K562 (cell line): ENCODE data around the gene SNCB. TPM values are rescaled to one million over a fixed set of nuclear protein-coding genes. Genes with fewer than 3 reads are reported as not detected.

Source experiments
- ATF1 ChIP-seq, 2 experiments: fragments of 450-650 bp in 1 of 2; IDR thresholded peaks; 2 replicates each; pipeline ENCODE4 v1.6.1; 2016; ENCODE audit warnings: missing compliant biosample characterization in 1 of 2, missing genetic modification characterization in 1 of 2
- ATF4 ChIP-seq: fragments of 450-650 bp; formaldehyde crosslinking; IDR thresholded peaks from 2 replicates; pipeline ENCODE4 v1.4.0; 2022; ENCODE audit warnings: mild to moderate bottlenecking, moderate library complexity
- CBFB ChIP-seq: sonication (generic); formaldehyde crosslinking; IDR thresholded peaks from 2 replicates; pipeline ENCODE4 v1.4.0; 2020; ENCODE audit warnings: mild to moderate bottlenecking, missing genetic modification reagents
- CBX3 ChIP-seq, 2 experiments: IDR thresholded peaks; 1 replicate in 1 of 2; 2 replicates in 1 of 2; pipeline ENCODE4 v1.6.1; 2012; ENCODE audit warnings: inconsistent platforms in 2 of 2, low read length in 2 of 2, borderline replicate concordance in 1 of 2, control low read depth in 1 of 2
- CREB1 ChIP-seq, 2 experiments: sonication (generic) in 1 of 2; formaldehyde crosslinking in 1 of 2; IDR thresholded peaks; 2 replicates each; pipeline versions ENCODE4 v1.6.1 to v1.8.0; 2012 to 2022; ENCODE audit warnings: inconsistent platforms in 1 of 2, mild to moderate bottlenecking in 1 of 2, missing genetic modification reagents in 1 of 2, moderate library complexity in 1 of 2
- E2F6 ChIP-seq, 2 experiments: IDR thresholded peaks; 2 replicates each; pipeline ENCODE4 v1.6.1; 2011; ENCODE audit warnings: borderline replicate concordance in 1 of 2, control low read depth in 1 of 2, low read depth in 1 of 2, low read length in 1 of 2, mild to moderate bottlenecking in 1 of 2, mixed read lengths in 1 of 2, moderate library complexity in 1 of 2; ENCODE audit not compliant: insufficient read depth in 1 of 2, insufficient read length in 1 of 2, poor library complexity in 1 of 2, severe bottlenecking in 1 of 2; ENCODE audit errors: extremely low read depth in 1 of 2
- ESRRB ChIP-seq: fragments of 250-450 bp; sonication (Bioruptor Pico); IDR thresholded peaks from 2 replicates; pipeline ENCODE4 v1.5.0; 2020; ENCODE audit warnings: mild to moderate bottlenecking, moderate library complexity, borderline replicate concordance
- FOXK2 ChIP-seq, 2 experiments: fragments of 450-650 bp; IDR thresholded peaks in 1 of 2; conservative IDR thresholded peaks in 1 of 2; 2 replicates each; pipeline ENCODE4 v1.6.1; 2016; ENCODE audit warnings: low read depth in 2 of 2, mild to moderate bottlenecking in 1 of 2
- HDAC1 ChIP-seq, 2 experiments: fragments of 450-650 bp; IDR thresholded peaks; 2 replicates each; pipeline ENCODE4 v1.6.1; 2016 to 2017; ENCODE audit warnings: inconsistent platforms in 1 of 2, mild to moderate bottlenecking in 1 of 2, moderate library complexity in 1 of 2
- HDAC2 ChIP-seq: fragments of 450-650 bp; IDR thresholded peaks from 2 replicates; pipeline ENCODE4 v1.6.1; 2016; ENCODE audit warnings: mild to moderate bottlenecking
- JUNB ChIP-seq: fragments of 450-650 bp; formaldehyde crosslinking; conservative IDR thresholded peaks from 2 replicates; pipeline ENCODE4 v1.4.0; 2020; ENCODE audit warnings: mild to moderate bottlenecking
- JUND ChIP-seq, 2 experiments: IDR thresholded peaks; 2 replicates in 1 of 2; 3 replicates in 1 of 2; pipeline ENCODE4 v1.6.1; 2011; ENCODE audit warnings: borderline replicate concordance in 2 of 2, low read depth in 2 of 2, low read length in 2 of 2, improper control_type of control experiment in 1 of 2, missing biosample characterization in 1 of 2, missing genetic modification characterization in 1 of 2, missing genetic modification reagents in 1 of 2
- KDM1A ChIP-seq, 2 experiments: fragments of 450-650 bp; IDR thresholded peaks; 2 replicates each; pipeline ENCODE4 v1.6.1; 2016; ENCODE audit warnings: mild to moderate bottlenecking in 2 of 2
- L3MBTL2 ChIP-seq: fragments of 450-650 bp; IDR thresholded peaks from 2 replicates; pipeline ENCODE4 v1.6.1; 2016; ENCODE audit warnings: mild to moderate bottlenecking, moderate library complexity
- MBD2 ChIP-seq: sonication (generic); IDR thresholded peaks from 2 replicates; pipeline ENCODE4 v1.6.1; 2016; ENCODE audit warnings: low read depth, borderline replicate concordance
- MIER1 ChIP-seq: fragments of 450-650 bp; IDR thresholded peaks from 2 replicates; pipeline ENCODE4 v1.6.1; 2016; ENCODE audit warnings: antibody characterized with exemption, mild to moderate bottlenecking, low read depth
- NFE2 ChIP-seq: IDR thresholded peaks from 2 replicates; pipeline ENCODE4 v1.6.1; 2014; ENCODE audit warnings: antibody characterized with exemption, low read depth
- NFXL1 ChIP-seq: fragments of 450-650 bp; formaldehyde crosslinking; IDR thresholded peaks from 2 replicates; pipeline ENCODE4 v1.4.0; 2021; ENCODE audit warnings: mild to moderate bottlenecking
- SMC3 ChIP-seq: conservative IDR thresholded peaks from 2 replicates; pipeline ENCODE4 v1.6.1; 2011; ENCODE audit warnings: low read depth, low read length, improper control_type of control experiment; ENCODE audit not compliant: insufficient read depth
- TCF7 ChIP-seq: sonication (generic); IDR thresholded peaks from 2 replicates; pipeline ENCODE4 v1.6.1; 2016; ENCODE audit warnings: antibody characterized with exemption, borderline replicate concordance
- TEAD2 ChIP-seq: fragments of 450-650 bp; IDR thresholded peaks from 2 replicates; pipeline ENCODE4 v1.6.1; 2016; ENCODE audit warnings: missing genetic modification characterization, control low read depth, missing compliant biosample characterization
- TGIF2 ChIP-seq: sonication (generic); formaldehyde crosslinking; IDR thresholded peaks from 2 replicates; pipeline ENCODE4 v1.8.1; 2022; ENCODE audit warnings: mild to moderate bottlenecking, missing genetic modification reagents, moderate library complexity
- polyA plus RNA-seq, 8 experiments: library from polyadenylated mRNA; depleted of rRNA in 4 of 8; stranded (reverse) in 5 of 8; unstranded in 3 of 8; fragments of >200 nt; fragmentation: Nextera tagmentation in 2 of 8; fragmentation: Illumina TruSeq in 1 of 8; extraction: Ambion mirVana in 2 of 8; extraction: Trizol in 1 of 8; gene quantifications; 2 replicates each; pipeline versions ENCODE4 v1.2.1 to v1.2.3, GENCODE V29; 2011 to 2014; ENCODE audit warnings: inconsistent platforms in 1 of 8, missing spikeins in 1 of 8
- total RNA-seq, 7 experiments: library from RNA; depleted of rRNA in 6 of 7; stranded (reverse); fragments of >200 nt in 6 of 7; fragmentation: Illumina TruSeq in 2 of 7; extraction: Trizol in 2 of 7; gene quantifications; 2 replicates each; pipeline versions ENCODE4 v1.2.1 to v1.2.3, GENCODE V29; 2011 to 2021; ENCODE audit warnings: low replicate concordance in 1 of 7
- TF ChIP-seq, protein P1 (sequence below), 2 experiments: fragments of 450-650 bp; conservative IDR thresholded peaks; 2 replicates each; pipeline ENCODE4 v1.6.1; 2017; ENCODE audit warnings: mild to moderate bottlenecking in 2 of 2, moderate library complexity in 2 of 2

The SNCB gene
- total and polyA plus RNA-seq, 9 of the 15 experiments (the other 6 are each of a cell fraction or from before 2014, with no cell fraction given), result not detected

- TF ChIP-seq TCF7 (peak; percentile 73; the same call in 1 of the 2 replicates), MBD2 (no peak), TEAD2 (peak; percentile 99), JUNB (CRISPR knock-in tag) (no peak), CBFB (CRISPR knock-in tag) (0 out of 2 replicates have a peak, but pooled peaks have one; percentile 48), E2F6 (IDR thresholded peaks at IDR 0.05; ENCODE audit: borderline replicate concordance in 1 of 2, extremely low read depth in 1 of 2, insufficient read depth in 1 of 2, insufficient read length in 1 of 2, low read depth in 1 of 2, low read length in 1 of 2, poor library complexity in 1 of 2, severe bottlenecking in 1 of 2) (peak; percentile 22 to 82), JUND (IDR thresholded peaks at IDR 0.05; ENCODE audit: borderline replicate concordance, low read depth, low read length) (peak; percentile 33; the same call in 1 of the 2 replicates), JUND (tag; IDR thresholded peaks at IDR 0.05; ENCODE audit: borderline replicate concordance, low read depth, low read length) (no peak; the same call in 2 of the 3 replicates), HDAC1 (IDR thresholded peaks at IDR 0.05) (0 out of 4 replicates have a peak, but pooled peaks of 1 of the 2 experiments have one; percentile 7), TGIF2 (CRISPR knock-in tag) (no peak), FOXK2 (conservative IDR thresholded peaks at IDR 0.05 in 1 of 2, IDR thresholded peaks at IDR 0.05 in 1 of 2; ENCODE audit: low read depth in 2 of 2) (no peak), ATF1 (CRISPR knock-in tag; IDR thresholded peaks at IDR 0.05) (no peak), ATF1 (tag; IDR thresholded peaks at IDR 0.05) (0 out of 2 replicates have a peak, but pooled peaks have one; percentile 40), HDAC2 (0 out of 2 replicates have a peak, but pooled peaks have one; percentile 58), ATF4 (CRISPR knock-in tag) (no peak), CREB1 (IDR thresholded peaks at IDR 0.05) (0 out of 2 replicates have a peak, but pooled peaks have one; percentile 31), CREB1 (CRISPR knock-in tag; IDR thresholded peaks at IDR 0.05) (no peak), ESRRB (CRISPR knock-in tag) (no peak), MIER1 (0 out of 2 replicates have a peak, but pooled peaks have one; percentile 32), KDM1A (IDR thresholded peaks at IDR 0.05) (peak; percentile 23 to 29; a peak in 1 of 4 replicates), CBX3 (IDR thresholded peaks at IDR 0.05; ENCODE audit: borderline replicate concordance in 1 of 2, low read length in 2 of 2) (peak in 1 of 2 experiments; percentile 89; a peak in 2 of 3 replicates), NFXL1 (no peak), SMC3 (peak; percentile 31; the same call in 1 of the 2 replicates), L3MBTL2 (peak; percentile 94), NFE2 (peak; percentile 70)
- TF ChIP-seq, protein P1, sequence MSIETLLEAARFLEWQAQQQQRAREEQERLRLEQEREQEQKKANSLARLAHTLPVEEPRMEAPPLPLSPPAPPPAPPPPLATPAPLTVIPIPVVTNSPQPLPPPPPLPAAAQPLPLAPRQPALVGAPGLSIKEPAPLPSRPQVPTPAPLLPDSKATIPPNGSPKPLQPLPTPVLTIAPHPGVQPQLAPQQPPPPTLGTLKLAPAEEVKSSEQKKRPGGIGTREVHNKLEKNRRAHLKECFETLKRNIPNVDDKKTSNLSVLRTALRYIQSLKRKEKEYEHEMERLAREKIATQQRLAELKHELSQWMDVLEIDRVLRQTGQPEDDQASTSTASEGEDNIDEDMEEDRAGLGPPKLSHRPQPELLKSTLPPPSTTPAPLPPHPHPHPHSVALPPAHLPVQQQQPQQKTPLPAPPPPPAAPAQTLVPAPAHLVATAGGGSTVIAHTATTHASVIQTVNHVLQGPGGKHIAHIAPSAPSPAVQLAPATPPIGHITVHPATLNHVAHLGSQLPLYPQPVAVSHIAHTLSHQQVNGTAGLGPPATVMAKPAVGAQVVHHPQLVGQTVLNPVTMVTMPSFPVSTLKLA (conservative IDR thresholded peaks at IDR 0.05), result peak in 1 of 2 experiments; percentile 30; a peak in 2 of 4 replicates
These were observed 45.5 kb upstream of the SNCB start (continued) for GRCh38 chr5:176675676-176676360.
